ENCODE results near the gene SCARF2.
"Not testable (repeated sequence)": the region's sequence is repeated elsewhere in the genome, so short reads cannot be mapped to it uniquely, and the experiment has no call there.

- not testable (repeated sequence) for TF ChIP-seq SP1 (IDR thresholded peaks at IDR 0.05); FOXM1 (IDR thresholded peaks at IDR 0.05; ENCODE audit: borderline replicate concordance); ZNF384 (IDR thresholded peaks at IDR 0.05); CTBP1 (IDR thresholded peaks at IDR 0.05; ENCODE audit: borderline replicate concordance); FOXK2 (IDR thresholded peaks at IDR 0.05); NFRKB (IDR thresholded peaks at IDR 0.05); L3MBTL2 (conservative IDR thresholded peaks at IDR 0.05); ELF4 (IDR thresholded peaks at IDR 0.05); BHLHE40 (IDR thresholded peaks at IDR 0.05; ENCODE audit: borderline replicate concordance)
Measured at GRCh38 chr22:20475569-20475968, 37.9 kb upstream of the SCARF2 start.

Measured in HEK293T (cell line).